Astrocyte of the spinal cord (primary cell): ENCODE measurements around the gene ALS2CL.

ENCODE experiments used
- DNase-seq: peaks from one replicate; pipeline ENCODE4 v3.0.0; 2011; ENCODE audit warnings: low read depth, low spot score
- H3K4me3 ChIP-seq: 2 replicates; pipeline ENCODE4 v1.5.1; 2011; ENCODE audit warnings: low read depth, mild to moderate bottlenecking, low read length, moderate library complexity
- in situ Hi-C: cut with HindIII; loops from 2 replicates; pipeline ENCODE4 v1.10.0; 2017; ENCODE audit warnings: low sequenced_read_pairs
- TF ChIP-seq, protein P1 (sequence below): IDR thresholded peaks from 2 replicates; pipeline ENCODE4 v1.5.1; 2012; ENCODE audit warnings: low read depth, mild to moderate bottlenecking, low read length, inconsistent platforms

The ALS2CL gene

DNA sequence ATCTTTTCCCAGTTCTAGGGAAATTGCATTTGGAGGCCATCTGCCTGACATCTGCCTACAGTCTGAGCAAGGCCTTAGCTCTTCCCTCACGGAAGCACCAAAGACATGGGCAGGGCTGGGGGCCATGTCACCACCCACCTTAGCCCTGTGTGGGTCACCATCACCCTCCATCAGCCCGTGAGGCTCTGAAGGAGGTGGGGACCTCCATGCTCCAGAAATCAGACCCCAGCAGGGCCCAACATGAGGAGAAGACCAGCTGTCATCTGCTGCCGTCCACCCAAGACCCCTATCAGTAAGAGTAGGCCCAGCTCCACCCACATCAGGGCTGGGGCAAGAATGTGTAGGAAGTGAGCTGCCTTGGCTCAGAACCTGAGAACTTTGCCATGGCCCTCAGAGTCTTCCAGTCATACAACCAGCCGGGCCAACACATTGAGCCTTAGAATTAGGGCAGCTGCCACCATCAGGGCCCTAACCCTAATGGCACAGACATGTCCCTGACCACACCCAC lies 9.6 kb upstream of the ALS2CL start:
- DNase-seq = no peak
- H3K4me3 ChIP-seq = no peak overlapping the region
- in situ Hi-C loops = no loop called here
- TF ChIP-seq, protein P1, sequence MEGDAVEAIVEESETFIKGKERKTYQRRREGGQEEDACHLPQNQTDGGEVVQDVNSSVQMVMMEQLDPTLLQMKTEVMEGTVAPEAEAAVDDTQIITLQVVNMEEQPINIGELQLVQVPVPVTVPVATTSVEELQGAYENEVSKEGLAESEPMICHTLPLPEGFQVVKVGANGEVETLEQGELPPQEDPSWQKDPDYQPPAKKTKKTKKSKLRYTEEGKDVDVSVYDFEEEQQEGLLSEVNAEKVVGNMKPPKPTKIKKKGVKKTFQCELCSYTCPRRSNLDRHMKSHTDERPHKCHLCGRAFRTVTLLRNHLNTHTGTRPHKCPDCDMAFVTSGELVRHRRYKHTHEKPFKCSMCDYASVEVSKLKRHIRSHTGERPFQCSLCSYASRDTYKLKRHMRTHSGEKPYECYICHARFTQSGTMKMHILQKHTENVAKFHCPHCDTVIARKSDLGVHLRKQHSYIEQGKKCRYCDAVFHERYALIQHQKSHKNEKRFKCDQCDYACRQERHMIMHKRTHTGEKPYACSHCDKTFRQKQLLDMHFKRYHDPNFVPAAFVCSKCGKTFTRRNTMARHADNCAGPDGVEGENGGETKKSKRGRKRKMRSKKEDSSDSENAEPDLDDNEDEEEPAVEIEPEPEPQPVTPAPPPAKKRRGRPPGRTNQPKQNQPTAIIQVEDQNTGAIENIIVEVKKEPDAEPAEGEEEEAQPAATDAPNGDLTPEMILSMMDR = no peak

- H3K4me3 ChIP-seq = no peak overlapping the region
- in situ Hi-C loops = no loop called here
- TF ChIP-seq, protein P1 = no peak
- DNase-seq = no peak
Measured at GRCh38 chr3:46702246-46703012, 8.9 kb upstream of the ALS2CL start.

DNA sequence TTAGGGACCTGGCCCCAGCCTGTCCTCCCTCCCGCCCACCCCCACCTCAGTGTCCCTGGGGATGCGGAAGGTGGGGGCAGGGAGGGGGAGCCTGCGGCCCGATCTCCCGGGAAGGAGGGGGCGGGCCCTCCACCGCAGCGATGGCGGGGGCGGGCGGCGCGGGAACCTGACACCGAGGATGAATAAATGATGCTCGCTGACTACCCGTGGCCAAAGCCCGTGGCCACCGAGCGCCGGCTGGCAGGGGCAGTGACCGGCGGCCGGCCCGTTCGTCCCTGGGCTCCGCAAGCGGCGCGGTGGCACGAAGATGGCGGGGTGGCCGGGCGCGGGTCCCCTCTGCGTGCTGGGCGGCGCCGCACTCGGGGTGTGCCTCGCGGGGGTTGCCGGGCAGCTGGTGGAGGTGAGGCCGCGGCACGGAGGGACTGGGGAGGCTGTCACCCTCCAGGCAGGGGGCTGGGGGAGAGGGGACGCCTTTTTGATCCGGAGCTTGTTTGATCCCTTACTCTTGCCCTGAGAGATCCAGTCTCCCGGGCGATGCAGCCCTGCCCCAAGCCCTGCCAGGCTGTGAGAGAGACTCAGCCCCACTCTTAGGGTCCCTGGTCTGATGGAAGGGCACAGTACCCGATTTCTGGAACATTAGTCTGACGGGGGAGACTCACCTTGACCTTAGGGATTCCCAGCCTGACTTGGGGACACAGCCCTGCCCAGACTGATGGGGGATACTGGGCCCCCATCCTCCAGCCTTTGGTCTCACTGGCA lies 7.9 kb upstream of the ALS2CL start, which contains the start of gene TMIE:
Gene TMIE, plus strand, starts transcription at position 212 of the 759 bp plus-strand sequence. Its CDS starts 96 bp downstream, at position 308.
- in situ Hi-C loops = no loop called here
- H3K4me3 ChIP-seq = no peak within 1 kb of the TSS
- no peak for DNase-seq
- TF ChIP-seq, protein P1 = no peak

GRCh38 chr3:46700772-46701171 lies 7.3 kb upstream of the ALS2CL start:
- H3K4me3 ChIP-seq = no peak overlapping the region
- TF ChIP-seq, protein P1 = no peak
- in situ Hi-C loops = no loop called here
- no peak for DNase-seq

- no peak overlapping the region for H3K4me3 ChIP-seq
- in situ Hi-C loops = no loop called here
- DNase-seq = no peak
- TF ChIP-seq, protein P1 = no peak
Measured at GRCh38 chr3:46699676-46700523, 6.4 kb upstream of the ALS2CL start.
